NCI-H82 treated with DMSO at 0.1 percent for 48 hours (cell line): ENCODE measurements around the gene PKN3.
"Not testable (repeated sequence)": the region's sequence is repeated elsewhere in the genome, so short reads cannot be mapped to it uniquely, and the experiment has no call there.

ENCODE experiments used
- DNase-seq: peaks from one replicate; lab custom pipeline; 2025; ENCODE audit not compliant: unreplicated experiment; lab: John Stamatoyannopoulos, UW

Gene PKN3

GRCh38 chr9:128702445-128702948, at the start of gene PKN3:
TSS of gene PKN3 (plus strand) at chr9:128702503. CDS start at chr9:128702916, 413 bp downstream.
- no peak for DNase-seq

- DNase-seq: no peak
These were observed 48.4 kb upstream of the PKN3 start for GRCh38 chr9:128653908-128654307.

- DNase-seq: no peak
These were observed 47.8 kb upstream of the PKN3 start for GRCh38 chr9:128654481-128654880.

- DNase-seq: peak; percentile 81
These were observed 45.6 kb upstream of the PKN3 start, which contains the start of gene DYNC2I2 for GRCh38 chr9:128656416-128657343. TSS of gene DYNC2I2 (minus strand) at chr9:128656847. CDS start at chr9:128656726, 121 bp downstream.

- no peak for DNase-seq
These were observed 45.0 kb upstream of the PKN3 start for GRCh38 chr9:128657344-128657704.

- no peak for DNase-seq
These were observed 44.5 kb upstream of the PKN3 start for GRCh38 chr9:128657796-128658195.

GRCh38 chr9:128666481-128666941, 35.8 kb upstream of the PKN3 start:
- not testable (repeated sequence) for DNase-seq

GRCh38 chr9:128669786-128670185, 32.5 kb upstream of the PKN3 start:
- no peak for DNase-seq

- no peak for DNase-seq
These were observed 26.9 kb upstream of the PKN3 start for GRCh38 chr9:128675382-128675781.

GRCh38 chr9:128677794-128678193, 24.5 kb upstream of the PKN3 start:
- no peak for DNase-seq

- peak; percentile 38 for DNase-seq
These were observed 18.8 kb upstream of the PKN3 start for GRCh38 chr9:128683340-128684064.

GRCh38 chr9:128684065-128684324, 18.3 kb upstream of the PKN3 start:
- DNase-seq: no peak

- peak; percentile 61 for DNase-seq
These were observed 17.7 kb upstream of the PKN3 start for GRCh38 chr9:128684325-128685199.

- DNase-seq: no peak
These were observed 16.4 kb upstream of the PKN3 start for GRCh38 chr9:128685636-128686489.

GRCh38 chr9:128687453-128687852, 14.8 kb upstream of the PKN3 start:
- DNase-seq: no peak

GRCh38 chr9:128688501-128689292, 13.6 kb upstream of the PKN3 start, which contains the start of gene SET:
TSS of gene SET (plus strand) at chr9:128689222. CDS start at chr9:128689583, 361 bp downstream.
- peak; percentile 62 for DNase-seq

GRCh38 chr9:128689293-128689774, 13.0 kb upstream of the PKN3 start:
- DNase-seq: no peak

- no peak for DNase-seq
These were observed 12.3 kb upstream of the PKN3 start for GRCh38 chr9:128689820-128690683.
